ENCODE data around the gene GPR107. TPM values are rescaled to one million over a fixed set of nuclear protein-coding genes. Genes with fewer than 3 reads are reported as not detected.
"Not testable (repeated sequence)": the region's sequence is repeated elsewhere in the genome, so short reads cannot be mapped to it uniquely, and the experiment has no call there.

GPR107 gene
- total and polyA plus RNA-seq, 2 of the 8 experiments (the other 6 are each of a cell fraction or from before 2014, with no cell fraction given) = 19.3 to 30.7 TPM

DNA sequence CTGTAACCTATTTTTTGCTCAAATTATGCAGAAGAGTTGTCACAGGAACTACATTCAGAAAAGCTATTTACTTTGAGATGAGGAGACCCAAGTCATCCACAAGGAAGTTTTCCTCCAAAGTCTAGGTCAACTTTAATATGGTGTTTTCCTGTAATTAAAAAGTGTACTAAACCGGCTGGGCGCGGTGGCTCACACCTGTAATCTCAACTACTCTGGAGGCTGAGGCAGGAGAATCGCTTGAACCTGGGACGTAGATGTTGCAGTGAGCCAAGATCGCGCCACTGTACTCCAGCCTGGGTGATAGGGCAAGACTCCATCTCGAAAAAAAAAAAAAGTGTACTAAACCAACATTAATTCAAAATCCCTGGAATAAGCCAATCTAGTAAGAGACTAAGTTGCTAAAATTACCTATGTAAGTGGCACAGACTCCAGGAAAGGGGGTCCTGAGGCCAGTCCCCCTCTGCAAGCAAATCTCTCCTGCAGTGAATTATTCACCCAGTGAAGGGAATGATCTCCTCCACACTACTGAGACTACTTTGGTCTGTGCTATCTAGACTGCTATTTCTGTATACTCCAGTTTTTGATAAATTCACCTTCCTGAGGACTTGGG lies 49.7 kb upstream of the GPR107 start (continued):
- no peak for TF ChIP-seq SP4 (IDR thresholded peaks at IDR 0.05; ENCODE audit: low read length)
- no peak for TF ChIP-seq EZH2 (IDR thresholded peaks at IDR 0.05; ENCODE audit: low read depth, low read length, severe bottlenecking)
- no peak for TF ChIP-seq POLR2A (IDR thresholded peaks at IDR 0.05; ENCODE audit: control extremely low read depth in 1 of 2, low read depth in 2 of 2, low read length in 2 of 2)
- no peak for TF ChIP-seq TCF12 (IDR thresholded peaks at IDR 0.05; ENCODE audit: low read depth, low read length)
- no peak for TF ChIP-seq EGR1 (IDR thresholded peaks at IDR 0.05; ENCODE audit: borderline replicate concordance, low read depth, low read length)

DNA sequence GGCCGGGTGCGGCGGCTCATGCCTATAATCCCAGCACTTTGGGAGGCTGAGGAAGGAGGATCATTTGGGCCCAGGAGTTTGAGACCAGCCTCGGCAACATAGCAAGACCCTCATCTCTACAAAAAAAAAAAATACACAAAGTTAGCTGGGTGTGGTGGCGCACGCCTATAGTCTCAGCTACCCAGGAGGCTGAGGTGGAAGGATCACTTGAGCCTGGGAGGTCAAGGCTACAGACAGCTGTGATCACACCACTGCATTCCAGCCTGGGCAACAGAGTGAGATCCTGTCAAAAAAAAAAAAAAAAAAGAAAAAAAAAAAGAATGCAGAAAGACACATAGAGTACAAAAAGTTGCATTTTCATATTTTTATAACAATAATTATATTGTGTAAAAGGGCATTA lies 46.8 kb upstream of the GPR107 start:
- H2AK5ac ChIP-seq (ENCODE audit: low read depth, low read length); H3K27me3 ChIP-seq (replicated peaks in 1 of 4; ENCODE audit: control insufficient read depth in 3 of 4, extremely low read depth in 1 of 4, insufficient read depth in 3 of 4, low read length in 3 of 4); H3K9ac ChIP-seq (replicated peaks in 1 of 4; ENCODE audit: extremely low read depth in 1 of 4, low read depth in 3 of 4, low read length in 3 of 4); H2BK120ac ChIP-seq (replicated peaks; ENCODE audit: low read depth, low read length); DNase-seq (ENCODE audit: low read depth in 1 of 2, low spot score in 2 of 2); H3K23me2 ChIP-seq (ENCODE audit: low read depth, low read length); H3K4me2 ChIP-seq (ENCODE audit: insufficient read depth in 1 of 2, low read depth in 2 of 2, low read length in 2 of 2); H3K56ac ChIP-seq (replicated peaks; ENCODE audit: insufficient read length, low read depth, low read length); FAIRE-seq; H3K9me3 ChIP-seq (ENCODE audit: insufficient read depth in 2 of 2, low read depth in 1 of 2, low read length in 1 of 2); H2BK12ac ChIP-seq (ENCODE audit: low read depth, low read length); H3K18ac ChIP-seq (ENCODE audit: extremely low read depth, low read length); H3K79me2 ChIP-seq (ENCODE audit: control insufficient read depth in 1 of 2, insufficient read depth in 2 of 2, low read length in 2 of 2); H3K79me1 ChIP-seq (ENCODE audit: low read depth, low read length); POLR2A ChIA-PET (ENCODE audit: partially characterized antibody); H2BK5ac ChIP-seq (ENCODE audit: low read depth, low read length); H4K5ac ChIP-seq (ENCODE audit: insufficient read length, low read depth, low read length); H4K91ac ChIP-seq (replicated peaks; ENCODE audit: insufficient read length, low read length); H3K4me1 ChIP-seq (replicated peaks in 1 of 4; ENCODE audit: control insufficient read depth in 3 of 4, insufficient read depth in 4 of 4, low read length in 3 of 4); H3K4me3 ChIP-seq (ENCODE audit: extremely low read depth in 1 of 4, insufficient read depth in 2 of 4, low read depth in 3 of 4, low read length in 4 of 4); H2BK20ac ChIP-seq (ENCODE audit: low read length); H4K8ac ChIP-seq (ENCODE audit: extremely low read depth, insufficient read depth, low read length); H3K14ac ChIP-seq (ENCODE audit: insufficient read length); H2AFZ ChIP-seq (ENCODE audit: low read length); H3K27ac ChIP-seq (ENCODE audit: low read depth, low read length); H4K20me1 ChIP-seq (replicated peaks in 1 of 2; ENCODE audit: control insufficient read depth in 1 of 2, insufficient read depth in 2 of 2, low read length in 2 of 2); H3K23ac ChIP-seq (ENCODE audit: insufficient read length); H2BK15ac ChIP-seq (ENCODE audit: low read length); H3K36me3 ChIP-seq (ENCODE audit: control insufficient read depth in 2 of 4, insufficient read depth in 4 of 4, low read length in 3 of 4); H3K4ac ChIP-seq (replicated peaks; ENCODE audit: insufficient read length, low read depth, low read length): not testable (repeated sequence)
- CTCF ChIA-PET (ENCODE audit: partially characterized antibody) = interaction anchor here (0.7 kb wide), 1 partner anchor 1028 kb away, joined by 3 read pairs; no protein-coding TSS in a partner anchor
- WGBS, 2 experiments (ENCODE audit: extremely low coverage in 1 of 2, insufficient coverage in 1 of 2, insufficient read length in 1 of 2, insufficient replicate concordance in 2 of 2, low coverage in 1 of 2, low lambda C conversion rate in 2 of 2, missing lambda C conversion rate in 1 of 2) = 100% methylated on average over 6 of the region's 6 CpGs; no CpG with 5 or more reads in 1 of the 2 experiments
